HepG2 (cell line): Measurements from ENCODE around the gene TMEM9B. TPM values are rescaled to one million over a fixed set of nuclear protein-coding genes. Genes with fewer than 3 reads are reported as not detected.
A peak's percentile ranks its signal among the peaks of the same experiment; 100 is the strongest.

Experiments used
- ARID4A ChIP-seq: sonication (generic); formaldehyde crosslinking; IDR thresholded peaks from 2 replicates; pipeline ENCODE4 v1.5.0; 2020; ENCODE audit warnings: mild to moderate bottlenecking, missing genetic modification reagents, borderline replicate concordance
- CHD4 ChIP-seq: fragments of 200-600 bp; sonication (generic); IDR thresholded peaks from 2 replicates; pipeline ENCODE4 v1.7.0; 2017; ENCODE audit warnings: mild to moderate bottlenecking, low read length, borderline replicate concordance
- FOXA1 ChIP-seq, 2 experiments: fragments of 450-650 bp in 1 of 2; sonication (generic) in 1 of 2; formaldehyde crosslinking in 1 of 2; IDR thresholded peaks; 2 replicates each; pipeline versions ENCODE4 v1.4.0 to v1.6.1; 2016 to 2020; ENCODE audit warnings: missing genetic modification reagents in 1 of 2
- SMAD3 ChIP-seq: sonication (generic); formaldehyde crosslinking; IDR thresholded peaks from 2 replicates; pipeline ENCODE4 v1.4.0; 2020; ENCODE audit warnings: missing genetic modification reagents
- ZNF792 ChIP-seq: IDR thresholded peaks from 2 replicates; pipeline ENCODE4 v1.6.1; 2016
- ZSCAN25 ChIP-seq: sonication (generic); formaldehyde crosslinking; IDR thresholded peaks from 2 replicates; pipeline ENCODE4 v1.8.0; 2022; ENCODE audit warnings: mild to moderate bottlenecking, missing genetic modification reagents
- polyA plus RNA-seq, 8 experiments: library from polyadenylated mRNA; depleted of rRNA in 3 of 8; stranded (reverse) in 7 of 8; unstranded in 1 of 8; fragments of >200 nt; fragmentation: Illumina TruSeq in 4 of 8; extraction: Trizol in 4 of 8; gene quantifications; 2 replicates each; pipeline versions ENCODE4 v1.2.1 to v1.2.3, GENCODE V29; 2011 to 2016; ENCODE audit warnings: low read depth in 4 of 8, missing spikeins in 1 of 8, mixed read lengths in 1 of 8; ENCODE audit not compliant: insufficient read depth in 1 of 8
- total RNA-seq, 5 experiments: library from RNA; depleted of rRNA; stranded (reverse); fragments of >200 nt; fragmentation: Illumina TruSeq; extraction: Trizol; gene quantifications; 2 replicates each; pipeline ENCODE4 v1.2.3, GENCODE V29; 2016; ENCODE audit warnings: low read depth in 1 of 5
- TF ChIP-seq, protein P1 (sequence below): sonication (generic); formaldehyde crosslinking; IDR thresholded peaks from 2 replicates; pipeline ENCODE4 v1.5.1; 2020; ENCODE audit warnings: mild to moderate bottlenecking, missing genetic modification reagents, moderate library complexity
- TF ChIP-seq, protein P2 (sequence below), 2 experiments: fragments of 450-650 bp in 1 of 2; sonication (generic) in 1 of 2; formaldehyde crosslinking in 1 of 2; IDR thresholded peaks; 2 replicates each; pipeline versions ENCODE4 v1.6.1 to v1.8.0; 2016 to 2022; ENCODE audit warnings: antibody characterized with exemption in 1 of 2, mild to moderate bottlenecking in 1 of 2, missing genetic modification reagents in 1 of 2

TMEM9B gene
- total and polyA plus RNA-seq, 2 of the 13 experiments (the other 11 are each of a cell fraction or from before 2014, with no cell fraction given) = 12.4 to 20.8 TPM

GRCh38 chr11:8964324-8965320, at the start of gene TMEM9B (continued):
- TF ChIP-seq CHD4 = 0 out of 2 replicates have a peak, but pooled peaks have one; percentile 39
- TF ChIP-seq, protein P1, sequence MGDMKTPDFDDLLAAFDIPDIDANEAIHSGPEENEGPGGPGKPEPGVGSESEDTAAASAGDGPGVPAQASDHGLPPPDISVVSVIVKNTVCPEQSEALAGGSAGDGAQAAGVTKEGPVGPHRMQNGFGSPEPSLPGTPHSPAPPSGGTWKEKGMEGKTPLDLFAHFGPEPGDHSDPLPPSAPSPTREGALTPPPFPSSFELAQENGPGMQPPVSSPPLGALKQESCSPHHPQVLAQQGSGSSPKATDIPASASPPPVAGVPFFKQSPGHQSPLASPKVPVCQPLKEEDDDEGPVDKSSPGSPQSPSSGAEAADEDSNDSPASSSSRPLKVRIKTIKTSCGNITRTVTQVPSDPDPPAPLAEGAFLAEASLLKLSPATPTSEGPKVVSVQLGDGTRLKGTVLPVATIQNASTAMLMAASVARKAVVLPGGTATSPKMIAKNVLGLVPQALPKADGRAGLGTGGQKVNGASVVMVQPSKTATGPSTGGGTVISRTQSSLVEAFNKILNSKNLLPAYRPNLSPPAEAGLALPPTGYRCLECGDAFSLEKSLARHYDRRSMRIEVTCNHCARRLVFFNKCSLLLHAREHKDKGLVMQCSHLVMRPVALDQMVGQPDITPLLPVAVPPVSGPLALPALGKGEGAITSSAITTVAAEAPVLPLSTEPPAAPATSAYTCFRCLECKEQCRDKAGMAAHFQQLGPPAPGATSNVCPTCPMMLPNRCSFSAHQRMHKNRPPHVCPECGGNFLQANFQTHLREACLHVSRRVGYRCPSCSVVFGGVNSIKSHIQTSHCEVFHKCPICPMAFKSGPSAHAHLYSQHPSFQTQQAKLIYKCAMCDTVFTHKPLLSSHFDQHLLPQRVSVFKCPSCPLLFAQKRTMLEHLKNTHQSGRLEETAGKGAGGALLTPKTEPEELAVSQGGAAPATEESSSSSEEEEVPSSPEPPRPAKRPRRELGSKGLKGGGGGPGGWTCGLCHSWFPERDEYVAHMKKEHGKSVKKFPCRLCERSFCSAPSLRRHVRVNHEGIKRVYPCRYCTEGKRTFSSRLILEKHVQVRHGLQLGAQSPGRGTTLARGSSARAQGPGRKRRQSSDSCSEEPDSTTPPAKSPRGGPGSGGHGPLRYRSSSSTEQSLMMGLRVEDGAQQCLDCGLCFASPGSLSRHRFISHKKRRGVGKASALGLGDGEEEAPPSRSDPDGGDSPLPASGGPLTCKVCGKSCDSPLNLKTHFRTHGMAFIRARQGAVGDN = peak; percentile 92
- TF ChIP-seq ZNF792 (CRISPR knock-in tag) = 0 out of 2 replicates have a peak, but pooled peaks have one; percentile 16
- TF ChIP-seq ZSCAN25 (CRISPR knock-in tag) = peak; percentile 35; the same call in 1 of the 2 replicates
- TF ChIP-seq SMAD3 (CRISPR knock-in tag) = peak; percentile 16; the same call in 1 of the 2 replicates
- TF ChIP-seq, protein P2, sequence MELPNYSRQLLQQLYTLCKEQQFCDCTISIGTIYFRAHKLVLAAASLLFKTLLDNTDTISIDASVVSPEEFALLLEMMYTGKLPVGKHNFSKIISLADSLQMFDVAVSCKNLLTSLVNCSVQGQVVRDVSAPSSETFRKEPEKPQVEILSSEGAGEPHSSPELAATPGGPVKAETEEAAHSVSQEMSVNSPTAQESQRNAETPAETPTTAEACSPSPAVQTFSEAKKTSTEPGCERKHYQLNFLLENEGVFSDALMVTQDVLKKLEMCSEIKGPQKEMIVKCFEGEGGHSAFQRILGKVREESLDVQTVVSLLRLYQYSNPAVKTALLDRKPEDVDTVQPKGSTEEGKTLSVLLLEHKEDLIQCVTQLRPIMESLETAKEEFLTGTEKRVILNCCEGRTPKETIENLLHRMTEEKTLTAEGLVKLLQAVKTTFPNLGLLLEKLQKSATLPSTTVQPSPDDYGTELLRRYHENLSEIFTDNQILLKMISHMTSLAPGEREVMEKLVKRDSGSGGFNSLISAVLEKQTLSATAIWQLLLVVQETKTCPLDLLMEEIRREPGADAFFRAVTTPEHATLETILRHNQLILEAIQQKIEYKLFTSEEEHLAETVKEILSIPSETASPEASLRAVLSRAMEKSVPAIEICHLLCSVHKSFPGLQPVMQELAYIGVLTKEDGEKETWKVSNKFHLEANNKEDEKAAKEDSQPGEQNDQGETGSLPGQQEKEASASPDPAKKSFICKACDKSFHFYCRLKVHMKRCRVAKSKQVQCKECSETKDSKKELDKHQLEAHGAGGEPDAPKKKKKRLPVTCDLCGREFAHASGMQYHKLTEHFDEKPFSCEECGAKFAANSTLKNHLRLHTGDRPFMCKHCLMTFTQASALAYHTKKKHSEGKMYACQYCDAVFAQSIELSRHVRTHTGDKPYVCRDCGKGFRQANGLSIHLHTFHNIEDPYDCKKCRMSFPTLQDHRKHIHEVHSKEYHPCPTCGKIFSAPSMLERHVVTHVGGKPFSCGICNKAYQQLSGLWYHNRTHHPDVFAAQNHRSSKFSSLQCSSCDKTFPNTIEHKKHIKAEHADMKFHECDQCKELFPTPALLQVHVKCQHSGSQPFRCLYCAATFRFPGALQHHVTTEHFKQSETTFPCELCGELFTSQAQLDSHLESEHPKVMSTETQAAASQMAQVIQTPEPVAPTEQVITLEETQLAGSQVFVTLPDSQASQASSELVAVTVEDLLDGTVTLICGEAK (IDR thresholded peaks at IDR 0.05) = 0 out of 2 replicates have a peak, but pooled peaks have one; percentile 32
- TF ChIP-seq, protein P2 (CRISPR knock-in tag; IDR thresholded peaks at IDR 0.05) = peak; percentile 6; the same call in 1 of the 2 replicates
- peak; percentile 98 for TF ChIP-seq ARID4A (CRISPR knock-in tag)
- no peak for TF ChIP-seq FOXA1 (IDR thresholded peaks at IDR 0.05)
- TF ChIP-seq FOXA1 (CRISPR knock-in tag; IDR thresholded peaks at IDR 0.05) = no peak; the same call in 1 of the 2 replicates
